Sigmoid colon (tissue), 7 donors: ENCODE measurements around the gene WDR75. TPM values are rescaled to one million over a fixed set of nuclear protein-coding genes. Genes with fewer than 3 reads are reported as not detected.
A peak's percentile ranks its signal among the peaks of the same experiment; 100 is the strongest.

ENCODE experiments used
- DNase-seq: peaks from one replicate; pipeline ENCODE4 v3.0.0-alpha.2; 2019
- H3K27ac ChIP-seq, 4 donors: fragments of 200-600 bp; sonication (generic); one replicate each; pipeline ENCODE4 v1.5.1; 2016 to 2019; ENCODE audit warnings: mild to moderate bottlenecking in 1 of 4
- H3K27me3 ChIP-seq, 3 donors: fragments of 200-600 bp; sonication (generic); one replicate each; pipeline ENCODE4 v1.5.1; 2019; ENCODE audit warnings: mild to moderate bottlenecking in 1 of 3
- H3K36me3 ChIP-seq, 4 donors: fragments of 200-600 bp; sonication (generic); one replicate each; pipeline ENCODE4 v1.5.1; 2016 to 2019
- H3K4me1 ChIP-seq, 4 donors: fragments of 200-600 bp; sonication (generic); one replicate each; pipeline ENCODE4 v1.5.1; 2017 to 2019
- H3K4me3 ChIP-seq, 4 donors: fragments of 200-600 bp; sonication (generic); one replicate each; pipeline ENCODE4 v1.5.1; 2017 to 2019; ENCODE audit warnings: mild to moderate bottlenecking in 2 of 4, moderate library complexity in 1 of 4
- H3K9me3 ChIP-seq, 4 donors: fragments of 200-600 bp in 3 of 4; sonication (generic) in 3 of 4; one replicate each; pipeline versions ENCODE4 v1.5.1 to v1.6.1; 2013 to 2019
- EP300 ChIP-seq, 4 donors: sonication (generic); formaldehyde crosslinking; IDR thresholded peaks; one replicate each; pipeline ENCODE4 v1.6.1; 2017; ENCODE audit warnings: antibody characterized with exemption in 4 of 4
- POLR2A ChIP-seq, 2 donors: fragments of 450-650 bp; IDR thresholded peaks; one replicate each; pipeline ENCODE4 v1.6.1; 2016; ENCODE audit warnings: antibody characterized with exemption in 2 of 2, mild to moderate bottlenecking in 2 of 2, moderate library complexity in 2 of 2
- POLR2AphosphoS5 ChIP-seq, 4 donors: sonication (generic); formaldehyde crosslinking; IDR thresholded peaks; one replicate each; pipeline ENCODE4 v1.6.1; 2017; ENCODE audit warnings: antibody characterized with exemption in 4 of 4
- WGBS, 2 donors: extraction: QIAGEN DNeasy Blood & Tissue Kit; methylation state at CpG; one replicate each; pipeline ENCODE4 v1.1.7; 2013; 5-methylcytosine and 5-hydroxymethylcytosine counted together
- intact Hi-C: fragments of 100-400 bp; cut with DNase I; formaldehyde crosslinking; loops from one replicate; pipeline ENCODE4 v1.15.1; 2023
- polyA plus RNA-seq, 3 donors: library from polyadenylated mRNA; stranded (reverse); fragments of 200-250 nt; gene quantifications; one replicate each; pipeline ENCODE4 v1.2.3, GENCODE V29; 2013
- total RNA-seq, 4 donors: library from RNA; depleted of rRNA; stranded (reverse); fragments of >200 nt; gene quantifications; one replicate each; pipeline ENCODE4 v1.1.0, GENCODE V29; 2016
- TF ChIP-seq, protein P1 (sequence below), 4 experiments: fragments of 450-650 bp in 3 of 4; fragments of 200-600 bp in 1 of 4; IDR thresholded peaks; one replicate each; pipeline ENCODE4 v1.5.1; 2016 to 2019; ENCODE audit warnings: antibody characterized with exemption in 4 of 4, mild to moderate bottlenecking in 3 of 4, moderate library complexity in 2 of 4
- donor health status: healthy with polysubstance abuse.
- donor health status: Bipolar disorder and iron deficiency.
- donor health status: healthy.

The WDR75 gene
- total and polyA plus RNA-seq, 7 donors, result 7.6 to 43.5 (median 25.8) TPM

DNA sequence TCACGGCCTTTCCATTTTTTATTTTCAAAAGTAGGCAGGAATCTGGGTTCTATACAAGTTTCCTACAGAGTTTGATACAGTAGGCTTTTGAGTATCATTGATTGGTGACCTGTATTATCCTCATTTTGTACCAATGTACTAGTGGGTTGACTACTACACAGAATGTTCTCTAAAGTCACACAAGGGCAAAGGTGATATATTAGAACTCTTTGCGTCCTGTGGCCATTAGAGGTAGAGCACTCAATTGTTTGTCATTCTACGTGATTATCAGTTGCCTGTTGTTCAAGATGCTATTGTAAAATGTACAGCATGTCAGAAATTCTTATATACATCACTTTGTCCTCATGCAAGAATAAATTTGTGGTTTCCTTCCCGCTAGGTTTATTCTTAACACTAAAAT, 24.8 kb downstream of the WDR75 start:
- TF ChIP-seq POLR2A (IDR thresholded peaks at IDR 0.05) (no peak), POLR2AphosphoS5 (IDR thresholded peaks at IDR 0.05) (no peak), EP300 (IDR thresholded peaks at IDR 0.05) (no peak)
- TF ChIP-seq, protein P1, sequence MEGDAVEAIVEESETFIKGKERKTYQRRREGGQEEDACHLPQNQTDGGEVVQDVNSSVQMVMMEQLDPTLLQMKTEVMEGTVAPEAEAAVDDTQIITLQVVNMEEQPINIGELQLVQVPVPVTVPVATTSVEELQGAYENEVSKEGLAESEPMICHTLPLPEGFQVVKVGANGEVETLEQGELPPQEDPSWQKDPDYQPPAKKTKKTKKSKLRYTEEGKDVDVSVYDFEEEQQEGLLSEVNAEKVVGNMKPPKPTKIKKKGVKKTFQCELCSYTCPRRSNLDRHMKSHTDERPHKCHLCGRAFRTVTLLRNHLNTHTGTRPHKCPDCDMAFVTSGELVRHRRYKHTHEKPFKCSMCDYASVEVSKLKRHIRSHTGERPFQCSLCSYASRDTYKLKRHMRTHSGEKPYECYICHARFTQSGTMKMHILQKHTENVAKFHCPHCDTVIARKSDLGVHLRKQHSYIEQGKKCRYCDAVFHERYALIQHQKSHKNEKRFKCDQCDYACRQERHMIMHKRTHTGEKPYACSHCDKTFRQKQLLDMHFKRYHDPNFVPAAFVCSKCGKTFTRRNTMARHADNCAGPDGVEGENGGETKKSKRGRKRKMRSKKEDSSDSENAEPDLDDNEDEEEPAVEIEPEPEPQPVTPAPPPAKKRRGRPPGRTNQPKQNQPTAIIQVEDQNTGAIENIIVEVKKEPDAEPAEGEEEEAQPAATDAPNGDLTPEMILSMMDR (IDR thresholded peaks at IDR 0.05), result no peak
- H3K4me3 ChIP-seq, result no peak overlapping the region
- no peaks in the 10 kb centered on the region for H3K27me3 ChIP-seq
- H3K9me3 ChIP-seq, result no peaks in the 10 kb centered on the region
- H3K27ac ChIP-seq, result no peak overlapping the region
- peaks cover 20 to 96% (median 35%) of the 10 kb centered on the region in 4 donors for H3K36me3 ChIP-seq
- H3K4me1 ChIP-seq, result no peaks in the 10 kb centered on the region
- intact Hi-C loops, result loop anchor here (5.0 kb wide), 1 partner anchor 116 kb away; the partner anchor contains the start of gene SLC40A1
- 91 to 93% methylated on average over 4 of the region's 4 CpGs for WGBS, 2 donors
- DNase-seq, result no peak

DNA sequence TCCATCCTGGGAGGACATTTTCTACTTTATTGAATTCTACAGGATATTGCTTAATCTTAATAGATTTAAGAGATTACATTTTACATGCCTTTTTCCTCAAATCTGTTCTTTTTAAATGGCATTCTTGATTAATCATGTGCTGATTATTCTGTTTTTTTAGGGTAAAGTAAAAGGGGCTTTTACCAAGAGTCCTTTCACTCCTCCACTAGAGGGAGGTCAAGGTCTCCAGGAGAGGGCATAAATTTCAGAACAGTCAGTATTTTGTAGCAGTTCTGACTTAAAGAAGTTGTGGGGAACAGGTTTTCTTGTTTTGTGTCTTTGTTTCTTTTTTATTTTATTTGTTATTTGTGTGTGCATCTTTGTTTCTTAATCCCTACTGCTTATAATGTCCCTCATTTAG, 25.4 kb downstream of the WDR75 start:
- intact Hi-C loops, result loop anchor here (5.0 kb wide), 1 partner anchor 116 kb away; the partner anchor contains the start of gene SLC40A1
- DNase-seq, result no peak
- H3K27me3 ChIP-seq, result no peaks in the 10 kb centered on the region

DNA sequence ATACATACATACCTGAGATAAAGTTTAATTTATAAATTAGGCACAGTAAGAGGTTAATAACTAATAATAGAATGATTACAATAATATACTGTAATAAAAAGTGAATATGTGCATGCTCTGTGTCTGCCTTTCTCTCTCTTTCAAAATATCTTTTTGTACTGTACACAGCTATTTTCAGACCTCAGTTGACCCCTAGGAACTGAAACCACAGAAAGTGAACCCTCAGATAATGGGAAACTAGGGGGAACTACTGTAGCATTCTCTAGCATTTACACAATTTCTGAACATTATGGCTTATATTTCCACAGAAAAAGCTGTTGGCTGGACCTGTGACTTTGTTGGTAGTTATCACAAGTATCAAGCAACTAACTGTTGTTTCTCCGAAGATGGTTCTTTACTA, 25.9 kb downstream of the WDR75 start:
- Histone ChIP-seq H3K27me3 (no peaks in the 10 kb centered on the region), H3K9me3 (no peaks in the 10 kb centered on the region), H3K4me3 (no peak overlapping the region), H3K36me3 (peaks cover 20 to 97% (median 37%) of the 10 kb centered on the region in 4 donors), H3K4me1 (no peaks in the 10 kb centered on the region), H3K27ac (no peak overlapping the region)
- intact Hi-C loops, result loop anchor here (5.0 kb wide), 1 partner anchor 115 kb away; the partner anchor contains the start of gene SLC40A1
- DNase-seq, result no peak
- WGBS, 2 donors, result 91 to 93% methylated on average over 1 of the region's 1 CpG
- TF ChIP-seq POLR2AphosphoS5 (IDR thresholded peaks at IDR 0.05) (no peak), POLR2A (IDR thresholded peaks at IDR 0.05) (no peak), EP300 (IDR thresholded peaks at IDR 0.05) (no peak)
- TF ChIP-seq, protein P1 (IDR thresholded peaks at IDR 0.05), result no peak

More for the DNA sequence above, 25.4 kb downstream of the WDR75 start:
- Histone ChIP-seq H3K4me3 (no peak overlapping the region), H3K9me3 (no peaks in the 10 kb centered on the region), H3K4me1 (no peaks in the 10 kb centered on the region), H3K27ac (no peak overlapping the region), H3K36me3 (peaks cover 20 to 97% (median 38%) of the 10 kb centered on the region in 4 donors)
- no peak for TF ChIP-seq EP300 (IDR thresholded peaks at IDR 0.05)
- TF ChIP-seq, protein P1 (IDR thresholded peaks at IDR 0.05), result peak in 3 of 4 experiments; percentile 24 to 48 (median 33)

DNA sequence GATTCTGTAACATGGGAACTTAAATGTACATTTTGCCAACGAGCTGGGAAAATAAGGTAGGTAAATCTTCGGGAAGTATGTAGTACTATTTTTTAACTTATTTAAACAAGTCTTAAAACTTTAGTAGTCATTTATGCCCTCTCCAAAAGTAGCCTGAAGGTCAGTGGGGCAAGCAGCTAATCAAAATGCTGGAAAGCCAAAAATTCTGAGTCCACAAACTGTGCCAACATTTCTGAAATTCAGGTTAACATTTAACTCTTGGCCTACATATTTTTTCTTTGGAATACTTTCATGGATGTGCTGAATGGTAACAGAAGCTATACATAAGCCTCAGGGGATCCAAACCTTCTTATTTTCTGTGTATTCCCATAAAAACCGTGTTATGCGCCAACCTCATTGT, 26.3 kb downstream of the WDR75 start:
- no peaks in the 10 kb centered on the region for H3K27me3 ChIP-seq
- TF ChIP-seq EP300 (IDR thresholded peaks at IDR 0.05) (no peak), POLR2AphosphoS5 (IDR thresholded peaks at IDR 0.05) (no peak)
- TF ChIP-seq, protein P1 (IDR thresholded peaks at IDR 0.05), result no peak
- H3K4me3 ChIP-seq, result no peak overlapping the region
- H3K9me3 ChIP-seq, result no peaks in the 10 kb centered on the region
- 86 to 90% methylated on average over 4 of the region's 4 CpGs for WGBS, 2 donors
- no peak for DNase-seq
- intact Hi-C loops, result loop anchor here (5.0 kb wide), 1 partner anchor 115 kb away; the partner anchor contains the start of gene SLC40A1
- H3K4me1 ChIP-seq, result no peaks in the 10 kb centered on the region
- H3K27ac ChIP-seq, result no peak overlapping the region
- peaks cover 20 to 96% (median 35%) of the 10 kb centered on the region in 4 donors for H3K36me3 ChIP-seq

DNA sequence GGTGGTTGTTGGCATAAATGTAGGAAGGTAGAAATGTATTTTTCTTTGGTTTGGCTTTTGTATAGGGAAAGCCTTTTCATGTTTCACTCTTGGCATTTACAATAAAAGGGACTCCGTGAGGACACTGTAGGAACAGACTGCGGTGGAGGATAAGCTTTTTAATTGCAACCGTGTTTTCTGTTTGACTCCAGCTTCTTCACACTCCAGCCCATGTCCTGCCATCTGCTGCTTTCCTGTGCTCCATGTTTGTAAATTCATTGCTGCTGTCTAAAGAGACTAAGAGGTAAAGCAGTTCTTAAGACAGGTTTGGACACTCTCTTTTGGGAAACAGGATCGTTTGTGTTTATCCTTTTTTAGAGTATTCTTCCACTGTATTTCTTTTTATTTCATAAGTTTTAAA, 33.3 kb downstream of the WDR75 start:
- H3K4me1 ChIP-seq, result no peaks in the 10 kb centered on the region
- DNase-seq, result no peak
- no peak for TF ChIP-seq EP300 (IDR thresholded peaks at IDR 0.05)
- no peak for TF ChIP-seq POLR2AphosphoS5 (IDR thresholded peaks at IDR 0.05)
- TF ChIP-seq, protein P1 (IDR thresholded peaks at IDR 0.05), result no peak
- TF ChIP-seq POLR2A (IDR thresholded peaks at IDR 0.05), result no peak
- no peak overlapping the region for H3K4me3 ChIP-seq
- H3K9me3 ChIP-seq, result no peaks in the 10 kb centered on the region
- no peak overlapping the region for H3K27ac ChIP-seq
- WGBS, 2 donors, result 81 to 88% methylated on average over 4 of the region's 4 CpGs
- intact Hi-C loops, result no loop called here
- peaks cover 2 to 70% (median 19%) of the 10 kb centered on the region in 4 donors for H3K36me3 ChIP-seq
- no peaks in the 10 kb centered on the region for H3K27me3 ChIP-seq
